Measurements from ENCODE around the gene ADRA1B. TPM values are rescaled to one million over a fixed set of nuclear protein-coding genes. Genes with fewer than 3 reads are reported as not detected.

Gene ADRA1B
- total RNA-seq, 1 experiment from 2014 or later = not detected

DNA sequence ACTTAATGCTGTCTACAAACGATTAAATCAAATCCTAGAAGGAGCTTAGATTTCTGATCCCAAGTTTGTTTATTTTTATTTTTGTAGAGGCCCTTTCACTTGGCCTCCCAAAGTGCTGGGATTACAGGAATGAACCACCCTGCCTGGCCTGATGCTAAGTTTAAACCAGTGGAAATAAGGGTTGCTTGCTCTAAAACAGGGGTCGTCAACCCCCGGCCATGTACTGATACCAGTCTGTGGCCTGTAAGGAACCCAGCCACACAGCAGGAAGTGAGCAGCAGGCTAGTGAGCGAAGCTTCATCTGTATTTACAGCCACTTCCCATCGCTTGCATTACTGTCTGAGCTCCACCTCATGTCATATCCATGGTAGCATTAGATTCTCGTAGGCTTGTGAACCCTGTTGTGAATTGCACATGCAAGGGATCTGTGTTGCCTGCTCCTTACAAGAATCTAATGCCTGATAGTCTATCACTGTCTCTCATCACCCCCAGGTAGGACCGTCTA is 104.0 kb downstream of the ADRA1B start:
- no peak overlapping the region for H3K27ac Mint-ChIP-seq
- WGBS (ENCODE audit: extremely low coverage, insufficient read length, low lambda C conversion rate) = no CpG with 5 or more reads among the region's 7 CpGs

More for the DNA sequence above, 104.0 kb downstream of the ADRA1B start:
- Histone ChIP-seq H3K23me2 (ENCODE audit: insufficient read length, low read depth, low read length, poor library complexity, severe bottlenecking) (no peaks in the 10 kb centered on the region), H2BK5ac (ENCODE audit: insufficient read length, low read length) (no peak overlapping the region), H3K79me2 (ENCODE audit: insufficient read depth, low read length) (peaks cover 2% of the 10 kb centered on the region; the same call in 1 of the 2 replicates), H3K9ac (ENCODE audit: extremely low read depth, insufficient read length, low read length) (no peak overlapping the region), H3K79me1 (ENCODE audit: insufficient read depth, low read depth, low read length, poor library complexity, severe bottlenecking) (peaks cover 4% of the 10 kb centered on the region), H3K14ac (ENCODE audit: insufficient read depth, low read length) (no peak overlapping the region), H4K20me1 (ENCODE audit: control insufficient read depth, insufficient read depth, insufficient read length) (no peaks in the 10 kb centered on the region), H3T11ph (ENCODE audit: low read length) (no peak overlapping the region), H2BK15ac (ENCODE audit: low read depth, low read length) (no peak overlapping the region), H2AFZ (ENCODE audit: low read length) (no peak overlapping the region), H3K23ac (ENCODE audit: insufficient read length, low read depth, low read length) (no peak overlapping the region), H2BK20ac (ENCODE audit: low read depth, low read length, poor library complexity, severe bottlenecking) (no peak overlapping the region), H2AK5ac (ENCODE audit: insufficient read length, low read length) (no peak overlapping the region), H3K4me2 (ENCODE audit: insufficient read depth, insufficient read length, low read length) (no peak overlapping the region), H3K9me3 (ENCODE audit: control insufficient read depth, low read depth, low read length) (no peaks in the 10 kb centered on the region), H4K5ac (ENCODE audit: insufficient read length, low read depth, low read length) (no peak overlapping the region), H3K4me1 (ENCODE audit: insufficient read depth, low read length) (no peaks in the 10 kb centered on the region), H2BK12ac (ENCODE audit: insufficient read length, low read depth, low read length) (no peak overlapping the region), H4K91ac (ENCODE audit: insufficient read length, low read depth, low read length) (no peak overlapping the region), H3K27me3 (ENCODE audit: insufficient read depth, low read length) (no peaks in the 10 kb centered on the region), H3K56ac (ENCODE audit: insufficient read length, low read depth, low read length) (no peak overlapping the region), H3K4ac (ENCODE audit: low read depth, low read length) (no peak overlapping the region), H2BK120ac (ENCODE audit: low read depth, low read length, poor library complexity, severe bottlenecking) (no peak overlapping the region), H3K27ac (ENCODE audit: insufficient read length, low read depth, low read length) (no peak overlapping the region), H3K18ac (ENCODE audit: insufficient read length, low read depth, low read length) (no peak overlapping the region), H4K8ac (replicated peaks; ENCODE audit: insufficient read length, low read depth, low read length) (no peak overlapping the region)
- Mint-ChIP-seq H3K9me3 (no peaks in the 10 kb centered on the region), H3K4me1 (peaks cover 2 to 6% of the 10 kb centered on the region in 2 experiments; a peak in 3 of 4 replicates), H3K27me3 (ENCODE audit: low read depth) (no peaks in the 10 kb centered on the region), H3K4me3 (no peak overlapping the region), H3K36me3 (ENCODE audit: insufficient read depth in 1 of 3, low read depth in 3 of 3) (peaks cover 2 to 34% (median 26%) of the 10 kb centered on the region in 3 experiments; a peak in 6 of 7 replicates)
- no peak for DNase-seq
- TF ChIP-seq, protein P1, sequence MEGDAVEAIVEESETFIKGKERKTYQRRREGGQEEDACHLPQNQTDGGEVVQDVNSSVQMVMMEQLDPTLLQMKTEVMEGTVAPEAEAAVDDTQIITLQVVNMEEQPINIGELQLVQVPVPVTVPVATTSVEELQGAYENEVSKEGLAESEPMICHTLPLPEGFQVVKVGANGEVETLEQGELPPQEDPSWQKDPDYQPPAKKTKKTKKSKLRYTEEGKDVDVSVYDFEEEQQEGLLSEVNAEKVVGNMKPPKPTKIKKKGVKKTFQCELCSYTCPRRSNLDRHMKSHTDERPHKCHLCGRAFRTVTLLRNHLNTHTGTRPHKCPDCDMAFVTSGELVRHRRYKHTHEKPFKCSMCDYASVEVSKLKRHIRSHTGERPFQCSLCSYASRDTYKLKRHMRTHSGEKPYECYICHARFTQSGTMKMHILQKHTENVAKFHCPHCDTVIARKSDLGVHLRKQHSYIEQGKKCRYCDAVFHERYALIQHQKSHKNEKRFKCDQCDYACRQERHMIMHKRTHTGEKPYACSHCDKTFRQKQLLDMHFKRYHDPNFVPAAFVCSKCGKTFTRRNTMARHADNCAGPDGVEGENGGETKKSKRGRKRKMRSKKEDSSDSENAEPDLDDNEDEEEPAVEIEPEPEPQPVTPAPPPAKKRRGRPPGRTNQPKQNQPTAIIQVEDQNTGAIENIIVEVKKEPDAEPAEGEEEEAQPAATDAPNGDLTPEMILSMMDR (conservative IDR thresholded peaks at IDR 0.05) = no peak
